ENCODE results near the gene CSNK1G3. TPM values are rescaled to one million over a fixed set of nuclear protein-coding genes. Genes with fewer than 3 reads are reported as not detected.

CSNK1G3 gene
- total and polyA plus RNA-seq, 3 donors from 2014 or later: 17.9 to 53.1 (median 32.1) TPM

GRCh38 chr5:123528878-123529277 is 16.9 kb downstream of the CSNK1G3 start:
- H3K9me3 ChIP-seq: no peaks in the 10 kb centered on the region
- no peak for TF ChIP-seq POLR2A (IDR thresholded peaks at IDR 0.05)
- no peak for TF ChIP-seq CTCF (IDR thresholded peaks at IDR 0.05)
- WGBS, 2 donors: 95% methylated on average over 4 of the region's 4 CpGs
- DNase-seq: no peak
- no peaks in the 10 kb centered on the region for H3K4me1 ChIP-seq
- H3K27me3 ChIP-seq: no peaks in the 10 kb centered on the region
- no peaks in the 10 kb centered on the region for H3K36me3 ChIP-seq (ENCODE audit: low read depth, missing control alignments)
- H3K27ac ChIP-seq: no peak overlapping the region
- intact Hi-C loops (cut with DNase I; ENCODE audit: low total_unique reads): no loop called here
- no peak overlapping the region for H3K4me3 ChIP-seq

- intact Hi-C loops (cut with DNase I; ENCODE audit: low total_unique reads): no loop called here
Measured at GRCh38 chr5:123530728-123531127, 18.8 kb downstream of the CSNK1G3 start.

GRCh38 chr5:123535648-123536047 is 23.7 kb downstream of the CSNK1G3 start:
- no peaks in the 10 kb centered on the region for H3K4me1 ChIP-seq
- 84 to 94% methylated on average over 1 of the region's 1 CpG for WGBS, 2 donors
- H3K9me3 ChIP-seq: no peaks in the 10 kb centered on the region
- no peak for DNase-seq
- H3K27ac ChIP-seq: no peak overlapping the region
- H3K36me3 ChIP-seq (ENCODE audit: low read depth, missing control alignments): no peaks in the 10 kb centered on the region
- no peak for TF ChIP-seq POLR2A (IDR thresholded peaks at IDR 0.05)
- no peak overlapping the region for H3K4me3 ChIP-seq
- H3K27me3 ChIP-seq: no peaks in the 10 kb centered on the region
- intact Hi-C loops (cut with DNase I; ENCODE audit: low total_unique reads): no loop called here

More at GRCh38 chr5:123530728-123531127, 18.8 kb downstream of the CSNK1G3 start:
- 58 to 64% methylated on average over 3 of the region's 3 CpGs for WGBS, 2 donors
- Histone ChIP-seq H3K27me3 (no peaks in the 10 kb centered on the region), H3K27ac (no peak overlapping the region), H3K4me3 (no peak overlapping the region), H3K4me1 (no peaks in the 10 kb centered on the region), H3K36me3 (ENCODE audit: low read depth, missing control alignments) (no peaks in the 10 kb centered on the region), H3K9me3 (no peaks in the 10 kb centered on the region)
- TF ChIP-seq CTCF (IDR thresholded peaks at IDR 0.05) (no peak), POLR2A (IDR thresholded peaks at IDR 0.05) (no peak)
- DNase-seq: no peak

- Histone ChIP-seq H3K4me1 (no peaks in the 10 kb centered on the region), H3K27ac (no peak overlapping the region), H3K36me3 (ENCODE audit: low read depth, missing control alignments) (no peaks in the 10 kb centered on the region), H3K4me3 (no peak overlapping the region), H3K27me3 (no peaks in the 10 kb centered on the region), H3K9me3 (no peaks in the 10 kb centered on the region)
- intact Hi-C loops (cut with DNase I; ENCODE audit: low total_unique reads): no loop called here
- 87 to 93% methylated on average over 2 of the region's 2 CpGs for WGBS, 2 donors
- no peak for DNase-seq
- TF ChIP-seq POLR2A (IDR thresholded peaks at IDR 0.05) (no peak), CTCF (IDR thresholded peaks at IDR 0.05) (no peak)
Measured at GRCh38 chr5:123537256-123537655, 25.3 kb downstream of the CSNK1G3 start.

GRCh38 chr5:123537845-123538244 is 25.9 kb downstream of the CSNK1G3 start:
- Histone ChIP-seq H3K27ac (no peak overlapping the region), H3K9me3 (no peaks in the 10 kb centered on the region), H3K4me3 (no peak overlapping the region), H3K4me1 (no peaks in the 10 kb centered on the region), H3K27me3 (no peaks in the 10 kb centered on the region), H3K36me3 (ENCODE audit: low read depth, missing control alignments) (no peaks in the 10 kb centered on the region)
- WGBS, 2 donors: 92 to 94% methylated on average over 2 of the region's 2 CpGs
- no peak for DNase-seq
- TF ChIP-seq POLR2A (IDR thresholded peaks at IDR 0.05) (no peak), CTCF (IDR thresholded peaks at IDR 0.05) (no peak)
- intact Hi-C loops (cut with DNase I; ENCODE audit: low total_unique reads): no loop called here

Measured in testis (tissue), 3 donors.